Jurkat, Clone E6-1 (cell line): ENCODE results near the gene KIAA0408.
"Not testable (repeated sequence)": the region's sequence is repeated elsewhere in the genome, so short reads cannot be mapped to it uniquely, and the experiment has no call there.

Source experiments
- DNase-seq: peaks from one replicate; pipeline ENCODE4 v3.0.0-alpha.2; 2011; ENCODE audit warnings: low read depth, low spot score
- H3K4me3 ChIP-seq: 2 replicates; pipeline ENCODE4 v1.5.1; 2011; ENCODE audit warnings: mild to moderate bottlenecking, low read length, control low read depth, moderate library complexity

KIAA0408 gene

DNA sequence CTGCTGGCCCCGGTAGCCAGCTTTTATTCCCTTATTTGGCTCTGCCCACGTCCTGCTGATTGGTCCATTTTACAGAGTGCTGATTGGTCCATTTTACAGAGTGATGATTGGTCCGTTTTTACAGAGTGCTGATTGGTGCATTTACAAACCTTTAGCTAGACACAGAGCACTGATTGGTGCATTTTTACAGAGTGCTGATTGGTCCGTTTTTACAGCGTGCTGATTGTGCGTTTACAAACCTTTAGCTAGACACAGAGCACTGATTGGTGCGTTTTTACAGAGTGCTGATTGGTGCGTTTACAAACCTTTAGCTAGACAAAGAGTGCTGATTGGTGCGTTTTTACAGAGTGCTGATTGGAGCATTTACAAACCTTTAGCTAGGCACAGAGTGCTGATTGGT is 30.6 kb downstream of the KIAA0408 start:
- not testable (repeated sequence) for DNase-seq, H3K4me3 ChIP-seq

DNA sequence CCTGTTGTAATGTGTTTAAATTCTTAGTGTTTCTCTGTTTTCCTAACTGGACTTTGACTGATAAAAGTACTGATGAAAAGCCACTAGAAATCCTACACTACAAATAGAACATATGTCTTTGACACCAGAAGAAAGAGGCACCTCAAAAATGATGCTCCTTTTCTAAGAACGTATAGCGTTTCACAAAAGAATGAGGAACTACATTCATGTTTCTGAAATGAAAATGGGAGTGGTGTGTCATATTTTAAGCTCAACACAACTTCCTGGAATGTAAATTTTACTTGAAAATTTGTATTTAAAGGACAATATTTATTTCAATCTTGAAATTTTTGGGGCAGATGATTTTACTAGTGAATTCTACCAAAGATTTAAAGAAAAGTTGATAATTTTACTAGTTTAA is 35.3 kb downstream of the KIAA0408 start:
- H3K4me3 ChIP-seq: no peak overlapping the region
- no peak for DNase-seq

GRCh38 chr6:127421164-127421563 is 38.0 kb downstream of the KIAA0408 start:
- DNase-seq, H3K4me3 ChIP-seq: not testable (repeated sequence)

DNA sequence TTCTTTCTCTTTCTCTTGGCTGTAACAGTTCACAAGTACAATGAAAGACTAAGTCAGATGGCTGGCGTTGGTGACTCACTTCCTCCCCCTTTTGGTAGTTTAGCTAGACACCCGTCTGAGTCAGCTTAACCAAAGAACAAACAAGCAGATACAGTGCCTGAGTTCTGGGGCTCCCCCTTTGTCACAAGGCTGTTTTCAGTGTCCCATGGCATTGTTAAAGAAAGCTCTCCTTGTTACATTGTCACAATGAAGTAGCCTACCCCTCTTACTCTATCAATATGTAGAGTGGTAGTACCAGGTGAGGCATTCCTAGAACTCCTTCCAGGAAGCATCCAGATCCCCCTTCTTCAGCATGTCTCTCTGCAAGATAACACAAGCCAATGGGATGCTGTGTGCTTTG is 38.6 kb downstream of the KIAA0408 start:
- H3K4me3 ChIP-seq: no peak overlapping the region
- peak; percentile 76 for DNase-seq

GRCh38 chr6:127415096-127415495 is 44.1 kb downstream of the KIAA0408 start:
- H3K4me3 ChIP-seq: no peak overlapping the region
- DNase-seq: no peak

- not testable (repeated sequence) for DNase-seq, H3K4me3 ChIP-seq
Observed at GRCh38 chr6:127413123-127413522, 46.1 kb downstream of the KIAA0408 start.

GRCh38 chr6:127412016-127412415 is 47.2 kb downstream of the KIAA0408 start:
- not testable (repeated sequence) for DNase-seq, H3K4me3 ChIP-seq
